Right lobe of liver (tissue), 6 donors: Measurements from ENCODE around the gene NAT10. TPM values are rescaled to one million over a fixed set of nuclear protein-coding genes. Genes with fewer than 3 reads are reported as not detected.

Experiments
- ATAC-seq, 4 donors: fragments of 200-7000 bp; cut with Tn5 transposase; one replicate each; pipeline ENCODE4 v1.9.1; 2020; ENCODE audit warnings: mild to moderate bottlenecking in 4 of 4, moderate library complexity in 4 of 4
- DNase-seq, 3 donors: peaks; one replicate each; pipeline ENCODE4 v3.0.0-alpha.2; 2020
- H3K27ac ChIP-seq, 3 donors: fragments of 200-600 bp; one replicate each; pipeline ENCODE4 v1.8.0; 2022
- H3K27me3 ChIP-seq, 2 donors: fragments of 200-600 bp; one replicate each; pipeline ENCODE4 v1.8.0; 2022
- H3K36me3 ChIP-seq, 4 donors: fragments of 200-600 bp; sonication (generic) in 1 of 4; one replicate each; pipeline versions ENCODE4 v1.5.1 to v1.8.0; 2017 to 2022; ENCODE audit warnings: control low read depth in 1 of 4
- H3K4me1 ChIP-seq, 4 donors: fragments of 200-600 bp; sonication (generic) in 1 of 4; one replicate each; pipeline versions ENCODE4 v1.5.1 to v1.8.0; 2017 to 2022; ENCODE audit warnings: control low read depth in 1 of 4
- H3K4me3 ChIP-seq, 3 donors: fragments of 200-600 bp; one replicate each; pipeline ENCODE4 v1.8.0; 2022
- H3K9me3 ChIP-seq, 4 donors: fragments of 200-600 bp; sonication (generic) in 1 of 4; one replicate each; pipeline versions ENCODE4 v1.5.1 to v1.8.0; 2017 to 2022; ENCODE audit warnings: control low read depth in 1 of 4
- POLR2A ChIP-seq: fragments of 450-650 bp; IDR thresholded peaks from one replicate; pipeline ENCODE4 v1.6.1; 2017; ENCODE audit warnings: antibody characterized with exemption, mild to moderate bottlenecking
- WGBS: methylation state at CpG from one replicate; pipeline ENCODE4 v1.1.6; 2018; ENCODE audit warnings: low coverage, low lambda C conversion rate; ENCODE audit not compliant: insufficient coverage; ENCODE audit errors: missing lambda C conversion rate; 5-methylcytosine and 5-hydroxymethylcytosine counted together
- intact Hi-C, 2 donors: fragments of 100-400 bp; cut with DNase I; formaldehyde crosslinking; loops; one replicate each; pipeline versions ENCODE4 v1.11.2 to v1.14.1; 2022
- total RNA-seq, 6 experiments: library from RNA; depleted of rRNA in 2 of 6; stranded (reverse); fragments of >200 nt in 2 of 6; fragmentation: NEBNext Ultra II Directional in 3 of 6; extraction: Animal tissue kit (Norgen Biotek cat#: 25700) in 3 of 6; gene quantifications; one replicate each; pipeline versions ENCODE4 v1.1.0 to v1.2.4, GENCODE V29; 2016 to 2023
- TF ChIP-seq, protein P1 (sequence below), 4 donors: fragments of 200-600 bp in 3 of 4; fragments of 450-650 bp in 1 of 4; IDR thresholded peaks; one replicate each; pipeline versions ENCODE4 v1.5.1 to v1.8.0; 2016 to 2022; ENCODE audit warnings: antibody characterized with exemption in 4 of 4, mild to moderate bottlenecking in 2 of 4
- donor health status: DM: no; HTN: yes; CAD: no.
- donor health status: DM: no; HTN: no; CAD: no.
- donor health status: DM: no; HTN: no; CAD: no.
- donor health status: DM: no; HTN: yes; CAD: no.
- donor health status: DM: no; HTN: yes; CAD: no.

NAT10 gene
- total RNA-seq, 6 experiments from 2014 or later = 11.9 to 22.9 (median 19.1) TPM

- DNase-seq (no peak), ATAC-seq (no peak)
- Histone ChIP-seq H3K9me3 (no peaks in the 10 kb centered on the region), H3K27me3 (no peaks in the 10 kb centered on the region), H3K4me3 (no peak overlapping the region), H3K36me3 (peaks cover 3 to 49% (median 22%) of the 10 kb centered on the region in 4 donors), H3K4me1 (peaks cover 0 to 10% (median 3%) of the 10 kb centered on the region in 4 donors), H3K27ac (no peak overlapping the region)
- intact Hi-C loops = no loop called here
- 83% methylated on average over 3 of the region's 3 CpGs for WGBS
- TF ChIP-seq, protein P1, sequence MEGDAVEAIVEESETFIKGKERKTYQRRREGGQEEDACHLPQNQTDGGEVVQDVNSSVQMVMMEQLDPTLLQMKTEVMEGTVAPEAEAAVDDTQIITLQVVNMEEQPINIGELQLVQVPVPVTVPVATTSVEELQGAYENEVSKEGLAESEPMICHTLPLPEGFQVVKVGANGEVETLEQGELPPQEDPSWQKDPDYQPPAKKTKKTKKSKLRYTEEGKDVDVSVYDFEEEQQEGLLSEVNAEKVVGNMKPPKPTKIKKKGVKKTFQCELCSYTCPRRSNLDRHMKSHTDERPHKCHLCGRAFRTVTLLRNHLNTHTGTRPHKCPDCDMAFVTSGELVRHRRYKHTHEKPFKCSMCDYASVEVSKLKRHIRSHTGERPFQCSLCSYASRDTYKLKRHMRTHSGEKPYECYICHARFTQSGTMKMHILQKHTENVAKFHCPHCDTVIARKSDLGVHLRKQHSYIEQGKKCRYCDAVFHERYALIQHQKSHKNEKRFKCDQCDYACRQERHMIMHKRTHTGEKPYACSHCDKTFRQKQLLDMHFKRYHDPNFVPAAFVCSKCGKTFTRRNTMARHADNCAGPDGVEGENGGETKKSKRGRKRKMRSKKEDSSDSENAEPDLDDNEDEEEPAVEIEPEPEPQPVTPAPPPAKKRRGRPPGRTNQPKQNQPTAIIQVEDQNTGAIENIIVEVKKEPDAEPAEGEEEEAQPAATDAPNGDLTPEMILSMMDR (IDR thresholded peaks at IDR 0.05) = no peak
- no peak for TF ChIP-seq POLR2A
These were observed 33.4 kb upstream of the NAT10 start for GRCh38 chr11:34072041-34072440.

- no peak overlapping the region for H3K4me3 ChIP-seq
- intact Hi-C loops = no loop called here
- peaks cover 4 to 57% (median 27%) of the 10 kb centered on the region in 4 donors for H3K36me3 ChIP-seq
- no peak for TF ChIP-seq POLR2A
- TF ChIP-seq, protein P1 (IDR thresholded peaks at IDR 0.05) = no peak
- WGBS = 60% methylated on average over 2 of the region's 2 CpGs
- H3K9me3 ChIP-seq = no peaks in the 10 kb centered on the region
- DNase-seq (no peak), ATAC-seq (peak in 1 of 4 donors; percentile 71)
- no peak overlapping the region for H3K27ac ChIP-seq
- peaks cover 0 to 9% (median 3%) of the 10 kb centered on the region in 4 donors for H3K4me1 ChIP-seq
- H3K27me3 ChIP-seq = no peaks in the 10 kb centered on the region
These were observed 32.6 kb upstream of the NAT10 start for GRCh38 chr11:34072832-34073231.

GRCh38 chr11:34074391-34074790 lies 31.0 kb upstream of the NAT10 start:
- H3K9me3 ChIP-seq = no peaks in the 10 kb centered on the region
- peaks cover 7 to 73% (median 34%) of the 10 kb centered on the region in 4 donors for H3K36me3 ChIP-seq
- no peak overlapping the region for H3K4me3 ChIP-seq
- no peak for DNase-seq
- WGBS = 70% methylated on average over 4 of the region's 4 CpGs
- ATAC-seq = no peak
- peaks cover 0 to 3% (median 0%) of the 10 kb centered on the region in 4 donors for H3K4me1 ChIP-seq
- intact Hi-C loops = no loop called here
- no peak overlapping the region for H3K27ac ChIP-seq
- no peaks in the 10 kb centered on the region for H3K27me3 ChIP-seq
- TF ChIP-seq POLR2A = no peak
- TF ChIP-seq, protein P1 (IDR thresholded peaks at IDR 0.05) = no peak

GRCh38 chr11:34075178-34075820 lies 30.1 kb upstream of the NAT10 start:
- DNase-seq = no peak
- TF ChIP-seq POLR2A = no peak
- TF ChIP-seq, protein P1 (IDR thresholded peaks at IDR 0.05) = no peak
- 65% methylated on average over 2 of the region's 2 CpGs for WGBS
- Histone ChIP-seq H3K27ac (no peak overlapping the region), H3K27me3 (no peaks in the 10 kb centered on the region), H3K4me3 (no peak overlapping the region), H3K36me3 (peaks cover 8 to 82% (median 39%) of the 10 kb centered on the region in 4 donors), H3K9me3 (no peaks in the 10 kb centered on the region), H3K4me1 (no peaks in the 10 kb centered on the region)
- ATAC-seq = no peak
- intact Hi-C loops = no loop called here
